Mesangial cell (primary cell): ENCODE data around the gene TRPM2. TPM values are rescaled to one million over a fixed set of nuclear protein-coding genes. Genes with fewer than 3 reads are reported as not detected.

Source experiments
- total RNA-seq: library from RNA; depleted of rRNA; stranded (reverse); fragments of >200 nt; gene quantifications from 2 replicates; pipeline ENCODE4 v1.2.3, GENCODE V29; 2015

TRPM2 gene
- 1.3 and 2.1 TPM in 2 replicates for total RNA-seq

GRCh38 chr21:44353191-44353970, at the start of gene TRPM2:
TRPM2 (plus strand) TSS chr21:44353621; CDS start chr21:44353701, 80 bp downstream.

GRCh38 chr21:44338971-44339910, 14.2 kb upstream of the TRPM2 start, which contains the start of gene CFAP410:
CFAP410 (minus strand) TSS chr21:44339390; CDS start chr21:44339194, 196 bp downstream.

GRCh38 chr21:44454747-44455523, 101.5 kb downstream of the TRPM2 start, which contains the start of gene LRRC3:
LRRC3 (plus strand) TSS chr21:44455510; CDS start chr21:44456645, 1,135 bp downstream.

Other genes with a start within 250 kb of the TRPM2 start
- gene PWP2, start 246.2 kb upstream of the TRPM2 start, total RNA-seq: 11.9 and 23.5 TPM in 2 replicates
- 11.7 and 25.7 TPM in 2 replicates for gene GATD3, start 219.9 kb upstream of the TRPM2 start, total RNA-seq
- gene ICOSLG, start 112.7 kb upstream of the TRPM2 start, total RNA-seq: 0.16 and 1.3 TPM in 2 replicates
- not detected in 2 replicates for gene DNMT3L, start 91.7 kb upstream of the TRPM2 start, total RNA-seq
- 0.13 TPM in 1 of 2 replicates, not detected in the other for gene AIRE, start 67.7 kb upstream of the TRPM2 start, total RNA-seq
- 80.5 and 89.5 TPM in 2 replicates for gene PFKL, start 53.6 kb upstream of the TRPM2 start, total RNA-seq
- gene CFAP410, start 14.2 kb upstream of the TRPM2 start, total RNA-seq: 20.0 and 29.0 TPM in 2 replicates
- 2.9 and 3.5 TPM in 2 replicates for gene LRRC3, start 101.9 kb downstream of the TRPM2 start, total RNA-seq
- not detected in 2 replicates for gene KRTAP10-1, start 186.6 kb downstream of the TRPM2 start, total RNA-seq
- not detected in 2 replicates for gene KRTAP10-2, start 197.9 kb downstream of the TRPM2 start, total RNA-seq
- gene KRTAP10-3, start 205.2 kb downstream of the TRPM2 start, total RNA-seq: not detected in 2 replicates
- not detected in 2 replicates for gene KRTAP10-4, start 220.1 kb downstream of the TRPM2 start, total RNA-seq
- not detected in 2 replicates for gene KRTAP10-5, start 227.0 kb downstream of the TRPM2 start, total RNA-seq
- not detected in 2 replicates for gene KRTAP10-6, start 238.9 kb downstream of the TRPM2 start, total RNA-seq
- not detected in 2 replicates for gene KRTAP10-7, start 247.0 kb downstream of the TRPM2 start, total RNA-seq